ENCODE results near the gene TLE1. TPM values are rescaled to one million over a fixed set of nuclear protein-coding genes. Genes with fewer than 3 reads are reported as not detected.
A peak's percentile ranks its signal among the peaks of the same experiment; 100 is the strongest.
"Not testable (repeated sequence)": the region's sequence is repeated elsewhere in the genome, so short reads cannot be mapped to it uniquely, and the experiment has no call there.

The TLE1 gene
- total RNA-seq, 1 donor from 2014 or later: 79.4 TPM

DNA sequence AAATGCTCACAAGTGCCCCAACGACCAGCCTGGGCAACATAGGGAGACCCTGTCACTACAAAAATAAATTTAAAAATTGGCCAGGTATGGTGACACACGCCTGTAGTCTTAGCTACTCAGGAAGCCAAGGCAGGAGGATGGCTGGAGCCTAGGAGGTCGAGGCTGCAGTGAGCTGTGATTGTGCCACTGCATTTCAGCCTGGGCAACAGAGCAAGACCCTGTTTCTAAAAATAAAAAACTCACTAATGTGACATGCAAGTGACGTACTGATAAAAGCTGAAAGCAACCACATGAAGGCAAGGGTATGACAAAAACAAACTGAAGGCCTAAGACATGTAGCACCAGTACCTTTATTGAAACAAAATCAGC is 81.1 kb downstream of the TLE1 start:
- peaks cover 69% of the 10 kb centered on the region for H3K36me3 Mint-ChIP-seq (ENCODE audit: low read depth, unreplicated experiment)
- no peaks in the 10 kb centered on the region for H3K9me3 Mint-ChIP-seq (ENCODE audit: unreplicated experiment)
- H3K27ac Mint-ChIP-seq (ENCODE audit: unreplicated experiment): no peak overlapping the region
- peaks cover 3% of the 10 kb centered on the region for H3K27me3 Mint-ChIP-seq (ENCODE audit: unreplicated experiment)
- TF ChIP-seq CTCF (IDR thresholded peaks at IDR 0.05; ENCODE audit: unreplicated experiment): no peak
- peaks cover 32% of the 10 kb centered on the region for H3K4me1 Mint-ChIP-seq (ENCODE audit: unreplicated experiment)
- DNase-seq (ENCODE audit: low spot score): no peak
- no peak overlapping the region for H3K4me3 Mint-ChIP-seq (ENCODE audit: unreplicated experiment)

DNA sequence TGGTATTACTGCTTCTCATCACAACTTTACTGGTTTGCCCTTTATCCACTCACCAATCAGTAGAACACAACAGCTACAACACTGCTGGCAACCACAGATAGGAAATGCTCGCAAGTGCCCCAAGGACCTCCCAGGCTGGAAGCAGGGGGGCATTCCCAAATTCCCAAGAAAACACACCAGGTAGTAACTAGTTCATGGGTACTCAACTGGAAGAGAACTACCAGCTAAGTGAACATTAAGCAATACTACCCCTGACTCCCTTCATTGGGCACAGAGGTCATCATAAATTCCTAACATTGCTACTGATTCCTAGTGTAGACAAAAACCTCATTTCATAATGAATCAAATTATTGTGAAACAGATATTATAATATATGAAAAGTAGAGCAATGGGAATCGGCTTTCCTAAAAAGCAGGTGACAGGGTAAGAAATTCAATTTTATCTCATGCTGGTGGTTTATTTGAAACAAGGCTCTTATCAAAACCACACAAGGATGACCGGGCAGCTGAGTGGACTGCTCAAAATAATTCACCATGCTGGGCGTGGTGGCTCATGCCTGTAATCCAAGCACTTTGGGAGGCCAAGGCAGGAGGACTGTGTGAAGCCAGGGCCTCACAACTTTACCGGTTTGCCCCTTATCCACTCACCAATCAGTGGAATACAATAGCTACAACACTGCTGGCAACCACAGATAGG is 81.6 kb downstream of the TLE1 start:
- no peak for TF ChIP-seq CTCF (IDR thresholded peaks at IDR 0.05; ENCODE audit: unreplicated experiment)
- peak overlapping the region; percentile 50 for H3K4me3 Mint-ChIP-seq (ENCODE audit: unreplicated experiment)
- peaks cover 3% of the 10 kb centered on the region for H3K27me3 Mint-ChIP-seq (ENCODE audit: unreplicated experiment)
- peaks cover 35% of the 10 kb centered on the region for H3K4me1 Mint-ChIP-seq (ENCODE audit: unreplicated experiment)
- no peak overlapping the region for H3K27ac Mint-ChIP-seq (ENCODE audit: unreplicated experiment)
- H3K9me3 Mint-ChIP-seq (ENCODE audit: unreplicated experiment): no peaks in the 10 kb centered on the region
- DNase-seq (ENCODE audit: low spot score): no peak
- peaks cover 70% of the 10 kb centered on the region for H3K36me3 Mint-ChIP-seq (ENCODE audit: low read depth, unreplicated experiment)

GRCh38 chr9:81606261-81606660 is 83.1 kb downstream of the TLE1 start:
- peaks cover 48% of the 10 kb centered on the region for H3K4me1 Mint-ChIP-seq (ENCODE audit: unreplicated experiment)
- not testable (repeated sequence) for H3K27ac Mint-ChIP-seq (ENCODE audit: unreplicated experiment); DNase-seq (ENCODE audit: low spot score); H3K27me3 Mint-ChIP-seq (ENCODE audit: unreplicated experiment); H3K4me3 Mint-ChIP-seq (ENCODE audit: unreplicated experiment); H3K9me3 Mint-ChIP-seq (ENCODE audit: unreplicated experiment)
- H3K36me3 Mint-ChIP-seq (ENCODE audit: low read depth, unreplicated experiment): peaks cover 72% of the 10 kb centered on the region

GRCh38 chr9:81605170-81605670 is 84.1 kb downstream of the TLE1 start:
- TF ChIP-seq CTCF (IDR thresholded peaks at IDR 0.05; ENCODE audit: unreplicated experiment): no peak
- Mint-ChIP-seq H3K4me3 (ENCODE audit: unreplicated experiment) (peak overlapping the region; percentile 72), H3K9me3 (ENCODE audit: unreplicated experiment) (no peaks in the 10 kb centered on the region), H3K27ac (ENCODE audit: unreplicated experiment) (no peak overlapping the region), H3K27me3 (ENCODE audit: unreplicated experiment) (peaks cover 6% of the 10 kb centered on the region), H3K4me1 (ENCODE audit: unreplicated experiment) (peaks cover 49% of the 10 kb centered on the region), H3K36me3 (ENCODE audit: low read depth, unreplicated experiment) (peaks cover 66% of the 10 kb centered on the region)
- no peak for DNase-seq (ENCODE audit: low spot score)

GRCh38 chr9:81604306-81605169 is 84.8 kb downstream of the TLE1 start:
- Mint-ChIP-seq H3K4me3 (ENCODE audit: unreplicated experiment) (peak overlapping the region; percentile 72), H3K36me3 (ENCODE audit: low read depth, unreplicated experiment) (peaks cover 61% of the 10 kb centered on the region), H3K27ac (ENCODE audit: unreplicated experiment) (peak overlapping the region; percentile 59), H3K27me3 (ENCODE audit: unreplicated experiment) (peaks cover 6% of the 10 kb centered on the region), H3K4me1 (ENCODE audit: unreplicated experiment) (peaks cover 49% of the 10 kb centered on the region), H3K9me3 (ENCODE audit: unreplicated experiment) (no peaks in the 10 kb centered on the region)
- TF ChIP-seq CTCF (IDR thresholded peaks at IDR 0.05; ENCODE audit: unreplicated experiment): no peak
- no peak for DNase-seq (ENCODE audit: low spot score)

All from endothelial cell (in vitro differentiated cells).